A549 (cell line): ENCODE results near the gene HMG20B.

Source experiments
- CBX8 ChIP-seq: fragments of 200-600 bp; sonication (generic); IDR thresholded peaks from 2 replicates; pipeline ENCODE4 v1.6.1; 2016
- CEBPB ChIP-seq, 2 experiments: fragments of >200 bp in 1 of 2; sonication (Bioruptor Twin) in 1 of 2; formaldehyde crosslinking in 1 of 2; IDR thresholded peaks; 2 replicates each; pipeline ENCODE4 v1.6.1; 2012 to 2016
- EP300 ChIP-seq, 2 experiments: fragments of >200 bp; sonication (Bioruptor Twin); formaldehyde crosslinking; IDR thresholded peaks; 2 replicates in 1 of 2; 3 replicates in 1 of 2; pipeline ENCODE4 v1.6.1; 2016 to 2017
- JUNB ChIP-seq: fragments of >200 bp; sonication (Bioruptor Twin); formaldehyde crosslinking; IDR thresholded peaks from 2 replicates; pipeline ENCODE4 v1.6.1; 2016
- MAFK ChIP-seq: fragments of 450-650 bp; IDR thresholded peaks from 2 replicates; pipeline ENCODE4 v1.6.1; 2014; ENCODE audit not compliant: partially characterized antibody
- TF ChIP-seq, protein P1 (sequence below): fragments of >200 bp; sonication (Bioruptor Twin); formaldehyde crosslinking; IDR thresholded peaks from 3 replicates; pipeline ENCODE4 v1.5.1; 2016
- TF ChIP-seq, protein P2 (sequence below): fragments of 200-600 bp; sonication (generic); IDR thresholded peaks from 2 replicates; pipeline ENCODE4 v1.6.1; 2016; ENCODE audit warnings: antibody characterized with exemption, mild to moderate bottlenecking, moderate library complexity

- TF ChIP-seq, protein P1, sequence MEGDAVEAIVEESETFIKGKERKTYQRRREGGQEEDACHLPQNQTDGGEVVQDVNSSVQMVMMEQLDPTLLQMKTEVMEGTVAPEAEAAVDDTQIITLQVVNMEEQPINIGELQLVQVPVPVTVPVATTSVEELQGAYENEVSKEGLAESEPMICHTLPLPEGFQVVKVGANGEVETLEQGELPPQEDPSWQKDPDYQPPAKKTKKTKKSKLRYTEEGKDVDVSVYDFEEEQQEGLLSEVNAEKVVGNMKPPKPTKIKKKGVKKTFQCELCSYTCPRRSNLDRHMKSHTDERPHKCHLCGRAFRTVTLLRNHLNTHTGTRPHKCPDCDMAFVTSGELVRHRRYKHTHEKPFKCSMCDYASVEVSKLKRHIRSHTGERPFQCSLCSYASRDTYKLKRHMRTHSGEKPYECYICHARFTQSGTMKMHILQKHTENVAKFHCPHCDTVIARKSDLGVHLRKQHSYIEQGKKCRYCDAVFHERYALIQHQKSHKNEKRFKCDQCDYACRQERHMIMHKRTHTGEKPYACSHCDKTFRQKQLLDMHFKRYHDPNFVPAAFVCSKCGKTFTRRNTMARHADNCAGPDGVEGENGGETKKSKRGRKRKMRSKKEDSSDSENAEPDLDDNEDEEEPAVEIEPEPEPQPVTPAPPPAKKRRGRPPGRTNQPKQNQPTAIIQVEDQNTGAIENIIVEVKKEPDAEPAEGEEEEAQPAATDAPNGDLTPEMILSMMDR, result peak; percentile 69
- TF ChIP-seq JUNB, result no peak
- TF ChIP-seq MAFK, result no peak
- TF ChIP-seq CEBPB (IDR thresholded peaks at IDR 0.05), result no peak
- no peak for TF ChIP-seq EP300 (IDR thresholded peaks at IDR 0.05)
- no peak for TF ChIP-seq CBX8
- TF ChIP-seq, protein P2, sequence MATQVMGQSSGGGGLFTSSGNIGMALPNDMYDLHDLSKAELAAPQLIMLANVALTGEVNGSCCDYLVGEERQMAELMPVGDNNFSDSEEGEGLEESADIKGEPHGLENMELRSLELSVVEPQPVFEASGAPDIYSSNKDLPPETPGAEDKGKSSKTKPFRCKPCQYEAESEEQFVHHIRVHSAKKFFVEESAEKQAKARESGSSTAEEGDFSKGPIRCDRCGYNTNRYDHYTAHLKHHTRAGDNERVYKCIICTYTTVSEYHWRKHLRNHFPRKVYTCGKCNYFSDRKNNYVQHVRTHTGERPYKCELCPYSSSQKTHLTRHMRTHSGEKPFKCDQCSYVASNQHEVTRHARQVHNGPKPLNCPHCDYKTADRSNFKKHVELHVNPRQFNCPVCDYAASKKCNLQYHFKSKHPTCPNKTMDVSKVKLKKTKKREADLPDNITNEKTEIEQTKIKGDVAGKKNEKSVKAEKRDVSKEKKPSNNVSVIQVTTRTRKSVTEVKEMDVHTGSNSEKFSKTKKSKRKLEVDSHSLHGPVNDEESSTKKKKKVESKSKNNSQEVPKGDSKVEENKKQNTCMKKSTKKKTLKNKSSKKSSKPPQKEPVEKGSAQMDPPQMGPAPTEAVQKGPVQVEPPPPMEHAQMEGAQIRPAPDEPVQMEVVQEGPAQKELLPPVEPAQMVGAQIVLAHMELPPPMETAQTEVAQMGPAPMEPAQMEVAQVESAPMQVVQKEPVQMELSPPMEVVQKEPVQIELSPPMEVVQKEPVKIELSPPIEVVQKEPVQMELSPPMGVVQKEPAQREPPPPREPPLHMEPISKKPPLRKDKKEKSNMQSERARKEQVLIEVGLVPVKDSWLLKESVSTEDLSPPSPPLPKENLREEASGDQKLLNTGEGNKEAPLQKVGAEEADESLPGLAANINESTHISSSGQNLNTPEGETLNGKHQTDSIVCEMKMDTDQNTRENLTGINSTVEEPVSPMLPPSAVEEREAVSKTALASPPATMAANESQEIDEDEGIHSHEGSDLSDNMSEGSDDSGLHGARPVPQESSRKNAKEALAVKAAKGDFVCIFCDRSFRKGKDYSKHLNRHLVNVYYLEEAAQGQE, result no peak
Observed at GRCh38 chr19:3544742-3545668, 27.7 kb upstream of the HMG20B start.
